Immature natural killer cell (primary cell): ENCODE results near the gene SRSF1. TPM values are rescaled to one million over a fixed set of nuclear protein-coding genes. Genes with fewer than 3 reads are reported as not detected.

Experiments
- DNase-seq, 3 donors: peaks; one replicate each; pipeline ENCODE4 v3.0.0; 2022; ENCODE audit warnings: mixed read lengths in 1 of 3
- H3K27ac Mint-ChIP-seq, 6 donors: one replicate each; pipeline ENCODE4 v1.8.0; 2020; ENCODE audit warnings: mixed read lengths in 6 of 6, mild to moderate bottlenecking in 5 of 6, inconsistent platforms in 4 of 6, moderate library complexity in 3 of 6
- H3K27me3 Mint-ChIP-seq, 3 donors: one replicate each; pipeline ENCODE4 v1.8.0; 2020 to 2021; ENCODE audit warnings: low read depth in 3 of 3, mild to moderate bottlenecking in 3 of 3, mixed read lengths in 3 of 3, moderate library complexity in 3 of 3, inconsistent platforms in 1 of 3
- H3K36me3 Mint-ChIP-seq, 3 donors: one replicate each; pipeline ENCODE4 v1.8.0; 2020; ENCODE audit warnings: mixed read lengths in 3 of 3, inconsistent platforms in 2 of 3, mild to moderate bottlenecking in 2 of 3
- H3K4me1 Mint-ChIP-seq, 2 donors: one replicate each; pipeline ENCODE4 v1.8.0; 2020; ENCODE audit warnings: inconsistent platforms in 2 of 2, mild to moderate bottlenecking in 2 of 2, mixed read lengths in 2 of 2, moderate library complexity in 1 of 2
- H3K4me3 Mint-ChIP-seq, 5 donors: one replicate each; pipeline ENCODE4 v1.8.0; 2020; ENCODE audit warnings: mild to moderate bottlenecking in 5 of 5, mixed read lengths in 5 of 5, inconsistent platforms in 3 of 5, moderate library complexity in 3 of 5
- H3K9me3 Mint-ChIP-seq, 6 donors: one replicate each; pipeline ENCODE4 v1.8.0; 2020; ENCODE audit warnings: mild to moderate bottlenecking in 6 of 6, mixed read lengths in 6 of 6, inconsistent platforms in 4 of 6, moderate library complexity in 3 of 6
- polyA plus RNA-seq, 3 donors: library from polyadenylated mRNA; unstranded; fragments of 300-500 nt; fragmentation: Illumina TruSeq; gene quantifications; one replicate each; pipeline ENCODE4 v1.2.3, GENCODE V29; 2021

The SRSF1 gene
- polyA plus RNA-seq, 3 donors from 2014 or later: 42.5 to 69.6 (median 55.8) TPM

GRCh38 chr17:58005031-58005727 lies 1.9 kb downstream of the SRSF1 start:
- peak overlapping the region; percentile 96 to 100 (median 98) for H3K27ac Mint-ChIP-seq
- H3K27me3 Mint-ChIP-seq: peaks cover 20 to 31% (median 24%) of the 10 kb centered on the region in 3 donors
- peaks cover 13 to 38% (median 21%) of the 10 kb centered on the region in 3 donors for H3K36me3 Mint-ChIP-seq
- H3K4me3 Mint-ChIP-seq: peak overlapping the region; percentile 97 to 100 (median 99)
- H3K9me3 Mint-ChIP-seq: peaks cover 0 to 4% (median 0%) of the 10 kb centered on the region in 6 donors
- DNase-seq: no peak
- H3K4me1 Mint-ChIP-seq: peaks cover 48 to 62% of the 10 kb centered on the region in 2 donors

GRCh38 chr17:58004060-58004459 lies 3.0 kb downstream of the SRSF1 start:
- Mint-ChIP-seq H3K36me3 (peaks cover 13 to 38% (median 21%) of the 10 kb centered on the region in 3 donors), H3K4me1 (peaks cover 47 to 70% of the 10 kb centered on the region in 2 donors), H3K4me3 (no peak overlapping the region), H3K27ac (peak overlapping the region in 3 of 6 donors; percentile 52 to 62 (median 61)), H3K27me3 (peaks cover 20 to 31% (median 23%) of the 10 kb centered on the region in 3 donors), H3K9me3 (peaks cover 0 to 4% (median 0%) of the 10 kb centered on the region in 6 donors)
- DNase-seq: no peak

- Mint-ChIP-seq H3K9me3 (peaks cover 0 to 4% (median 0%) of the 10 kb centered on the region in 6 donors), H3K4me3 (no peak overlapping the region), H3K4me1 (peaks cover 46 to 69% of the 10 kb centered on the region in 2 donors), H3K27ac (peak overlapping the region in 4 of 6 donors; percentile 0 to 80 (median 22)), H3K36me3 (peaks cover 13 to 38% (median 21%) of the 10 kb centered on the region in 3 donors), H3K27me3 (peaks cover 19 to 26% (median 20%) of the 10 kb centered on the region in 3 donors)
- DNase-seq: no peak
Measured at GRCh38 chr17:58002973-58003372, 4.1 kb downstream of the SRSF1 start.

- Mint-ChIP-seq H3K4me1 (peaks cover 40 to 64% of the 10 kb centered on the region in 2 donors), H3K27me3 (peaks cover 13 to 23% (median 17%) of the 10 kb centered on the region in 3 donors), H3K9me3 (peaks cover 0 to 4% (median 0%) of the 10 kb centered on the region in 6 donors), H3K27ac (peak overlapping the region in 4 of 6 donors; percentile 27 to 80 (median 63)), H3K4me3 (no peak overlapping the region), H3K36me3 (peaks cover 13 to 38% (median 21%) of the 10 kb centered on the region in 3 donors)
- no peak for DNase-seq
Measured at GRCh38 chr17:58002154-58002948, 4.7 kb downstream of the SRSF1 start.

GRCh38 chr17:58001461-58002124 lies 5.5 kb downstream of the SRSF1 start:
- peaks cover 0 to 1% (median 0%) of the 10 kb centered on the region in 6 donors for H3K9me3 Mint-ChIP-seq
- no peak for DNase-seq
- peaks cover 34 to 61% of the 10 kb centered on the region in 2 donors for H3K4me1 Mint-ChIP-seq
- peaks cover 13 to 38% (median 21%) of the 10 kb centered on the region in 3 donors for H3K36me3 Mint-ChIP-seq
- peaks cover 6 to 16% (median 9%) of the 10 kb centered on the region in 3 donors for H3K27me3 Mint-ChIP-seq
- peak overlapping the region in 1 of 6 donors; percentile 45 for H3K27ac Mint-ChIP-seq
- H3K4me3 Mint-ChIP-seq: no peak overlapping the region

GRCh38 chr17:57999496-58000017 lies 7.5 kb downstream of the SRSF1 start:
- no peak overlapping the region for H3K4me3 Mint-ChIP-seq
- no peaks in the 10 kb centered on the region for H3K27me3 Mint-ChIP-seq
- peak; percentile 63 to 73 (median 69) for DNase-seq
- H3K36me3 Mint-ChIP-seq: peaks cover 3 to 19% (median 5%) of the 10 kb centered on the region in 3 donors
- peaks cover 21 to 50% of the 10 kb centered on the region in 2 donors for H3K4me1 Mint-ChIP-seq
- H3K9me3 Mint-ChIP-seq: no peaks in the 10 kb centered on the region
- H3K27ac Mint-ChIP-seq: peak overlapping the region in 4 of 6 donors; percentile 41 to 75 (median 61)

- Mint-ChIP-seq H3K27ac (peak overlapping the region in 5 of 6 donors; percentile 41 to 75 (median 59)), H3K9me3 (no peaks in the 10 kb centered on the region), H3K4me1 (peaks cover 18 to 51% of the 10 kb centered on the region in 2 donors), H3K4me3 (no peak overlapping the region), H3K36me3 (peaks cover 3 to 16% (median 5%) of the 10 kb centered on the region in 3 donors), H3K27me3 (no peaks in the 10 kb centered on the region)
- no peak for DNase-seq
Measured at GRCh38 chr17:57999010-57999495, 8.0 kb downstream of the SRSF1 start.

GRCh38 chr17:57997085-57997809 lies 9.8 kb downstream of the SRSF1 start:
- Mint-ChIP-seq H3K36me3 (peaks cover 0 to 2% (median 0%) of the 10 kb centered on the region in 3 donors), H3K4me3 (no peak overlapping the region), H3K9me3 (no peaks in the 10 kb centered on the region), H3K27me3 (no peaks in the 10 kb centered on the region), H3K4me1 (peaks cover 14 to 37% of the 10 kb centered on the region in 2 donors), H3K27ac (peak overlapping the region in 4 of 6 donors; percentile 23 to 69 (median 48))
- no peak for DNase-seq

- Mint-ChIP-seq H3K27ac (peak overlapping the region in 5 of 6 donors; percentile 53 to 81 (median 63)), H3K4me3 (no peak overlapping the region), H3K27me3 (no peaks in the 10 kb centered on the region), H3K9me3 (no peaks in the 10 kb centered on the region), H3K36me3 (no peaks in the 10 kb centered on the region), H3K4me1 (peaks cover 13 to 27% of the 10 kb centered on the region in 2 donors)
- peak; percentile 47 to 59 (median 48) for DNase-seq
Measured at GRCh38 chr17:57995076-57995956, 11.7 kb downstream of the SRSF1 start.

GRCh38 chr17:57994436-57994835 lies 12.6 kb downstream of the SRSF1 start:
- Mint-ChIP-seq H3K27ac (peak overlapping the region in 5 of 6 donors; percentile 17 to 70 (median 40)), H3K4me3 (no peak overlapping the region), H3K36me3 (no peaks in the 10 kb centered on the region), H3K9me3 (no peaks in the 10 kb centered on the region), H3K4me1 (peaks cover 17 to 29% of the 10 kb centered on the region in 2 donors), H3K27me3 (no peaks in the 10 kb centered on the region)
- no peak for DNase-seq

GRCh38 chr17:57993471-57994365 lies 13.3 kb downstream of the SRSF1 start:
- peaks cover 23 to 31% of the 10 kb centered on the region in 2 donors for H3K4me1 Mint-ChIP-seq
- H3K27ac Mint-ChIP-seq: peak overlapping the region; percentile 33 to 75 (median 46)
- H3K9me3 Mint-ChIP-seq: no peaks in the 10 kb centered on the region
- H3K27me3 Mint-ChIP-seq: peaks cover 2 to 4% (median 4%) of the 10 kb centered on the region in 3 donors
- H3K36me3 Mint-ChIP-seq: no peaks in the 10 kb centered on the region
- no peak overlapping the region for H3K4me3 Mint-ChIP-seq
- DNase-seq: no peak
